HepG2 (cell line): ENCODE data around the gene PLD1. TPM values are rescaled to one million over a fixed set of nuclear protein-coding genes. Genes with fewer than 3 reads are reported as not detected.

Experiments used
- CEBPB ChIP-seq: IDR thresholded peaks from 2 replicates; pipeline ENCODE4 v1.6.1; 2011; ENCODE audit warnings: low read depth, low read length, improper control_type of control experiment, borderline replicate concordance
- ETV6 ChIP-seq: sonication (generic); formaldehyde crosslinking; conservative IDR thresholded peaks from 2 replicates; pipeline ENCODE4 v1.4.0; 2020; ENCODE audit warnings: missing genetic modification reagents
- EZH2 ChIP-seq: conservative IDR thresholded peaks from 2 replicates; pipeline ENCODE4 v1.6.1; 2012; ENCODE audit warnings: mild to moderate bottlenecking, low read depth, low read length, moderate library complexity
- FOXM1 ChIP-seq: sonication (generic); formaldehyde crosslinking; IDR thresholded peaks from 2 replicates; pipeline ENCODE4 v1.5.0; 2020; ENCODE audit warnings: missing genetic modification reagents
- GATAD2A ChIP-seq: IDR thresholded peaks from 2 replicates; pipeline ENCODE4 v1.6.1; 2016
- HIVEP1 ChIP-seq: sonication (generic); formaldehyde crosslinking; IDR thresholded peaks from 2 replicates; pipeline ENCODE4 v1.4.0; 2020; ENCODE audit warnings: mild to moderate bottlenecking, missing genetic modification reagents
- KLF15 ChIP-seq: sonication (generic); formaldehyde crosslinking; IDR thresholded peaks from 2 replicates; pipeline ENCODE4 v1.8.1; 2023; ENCODE audit warnings: borderline replicate concordance, mild to moderate bottlenecking, inconsistent platforms, missing genetic modification reagents, mixed read lengths
- NFATC3 ChIP-seq: sonication (generic); formaldehyde crosslinking; IDR thresholded peaks from 2 replicates; pipeline ENCODE4 v1.5.1; 2020; ENCODE audit warnings: mild to moderate bottlenecking, missing genetic modification reagents
- NR3C1 ChIP-seq: sonication (generic); formaldehyde crosslinking; IDR thresholded peaks from 2 replicates; pipeline ENCODE4 v1.4.0; 2020; ENCODE audit warnings: missing genetic modification reagents
- POGK ChIP-seq: sonication (generic); formaldehyde crosslinking; conservative IDR thresholded peaks from 2 replicates; pipeline ENCODE4 v1.8.0; 2022; ENCODE audit warnings: mild to moderate bottlenecking, moderate library complexity, missing genetic modification reagents
- POGZ ChIP-seq: sonication (generic); formaldehyde crosslinking; IDR thresholded peaks from 2 replicates; pipeline ENCODE4 v1.4.0; 2020; ENCODE audit warnings: mild to moderate bottlenecking, missing genetic modification reagents
- PRPF4 ChIP-seq: fragments of 200-400 bp; formaldehyde crosslinking; IDR thresholded peaks from 2 replicates; pipeline ENCODE4 v1.6.1; 2016; ENCODE audit warnings: low read length, low read depth; ENCODE audit not compliant: poor library complexity, severe bottlenecking
- RBAK ChIP-seq: sonication (generic); formaldehyde crosslinking; IDR thresholded peaks from 2 replicates; pipeline ENCODE4 v1.5.1; 2020; ENCODE audit warnings: mild to moderate bottlenecking, missing genetic modification reagents
- TFDP2 ChIP-seq: sonication (generic); formaldehyde crosslinking; IDR thresholded peaks from 2 replicates; pipeline ENCODE4 v1.4.0; 2020; ENCODE audit warnings: missing genetic modification reagents
- ZBTB25 ChIP-seq: IDR thresholded peaks from 2 replicates; pipeline ENCODE4 v1.6.1; 2018; ENCODE audit warnings: missing genetic modification reagents
- ZNF703 ChIP-seq: sonication (generic); formaldehyde crosslinking; IDR thresholded peaks from 2 replicates; pipeline ENCODE4 v1.5.1; 2020; ENCODE audit warnings: missing genetic modification reagents, mild to moderate bottlenecking, moderate library complexity, borderline replicate concordance
- ZNF841 ChIP-seq: sonication (generic); formaldehyde crosslinking; IDR thresholded peaks from 2 replicates; pipeline ENCODE4 v1.8.1; 2023; ENCODE audit warnings: missing genetic modification reagents, borderline replicate concordance
- ZSCAN21 ChIP-seq: sonication (generic); formaldehyde crosslinking; IDR thresholded peaks from 2 replicates; pipeline ENCODE4 v1.8.0; 2022; ENCODE audit warnings: mild to moderate bottlenecking, missing genetic modification reagents, moderate library complexity, borderline replicate concordance
- polyA plus RNA-seq, 8 experiments: library from polyadenylated mRNA; depleted of rRNA in 3 of 8; stranded (reverse) in 7 of 8; unstranded in 1 of 8; fragments of >200 nt; fragmentation: Illumina TruSeq in 4 of 8; extraction: Trizol in 4 of 8; gene quantifications; 2 replicates each; pipeline versions ENCODE4 v1.2.1 to v1.2.3, GENCODE V29; 2011 to 2016; ENCODE audit warnings: low read depth in 4 of 8, missing spikeins in 1 of 8, mixed read lengths in 1 of 8; ENCODE audit not compliant: insufficient read depth in 1 of 8
- total RNA-seq, 5 experiments: library from RNA; depleted of rRNA; stranded (reverse); fragments of >200 nt; fragmentation: Illumina TruSeq; extraction: Trizol; gene quantifications; 2 replicates each; pipeline ENCODE4 v1.2.3, GENCODE V29; 2016; ENCODE audit warnings: low read depth in 1 of 5
- TF ChIP-seq, protein P1 (sequence below): sonication (generic); formaldehyde crosslinking; IDR thresholded peaks from 2 replicates; pipeline ENCODE4 v1.4.0; 2020; ENCODE audit warnings: missing genetic modification reagents, low read depth, mild to moderate bottlenecking, borderline replicate concordance
- TF ChIP-seq, protein P2 (sequence below): sonication (generic); formaldehyde crosslinking; IDR thresholded peaks from 2 replicates; pipeline ENCODE4 v1.4.0; 2020; ENCODE audit warnings: missing genetic modification reagents
- TF ChIP-seq, protein P3 (sequence below): sonication (generic); formaldehyde crosslinking; IDR thresholded peaks from 2 replicates; pipeline ENCODE4 v1.4.0; 2020; ENCODE audit warnings: mild to moderate bottlenecking, missing genetic modification reagents

PLD1 gene
- total and polyA plus RNA-seq, 2 of the 13 experiments (the other 11 are each of a cell fraction or from before 2014, with no cell fraction given), result 27.1 to 59.4 TPM

GRCh38 chr3:171840811-171841619, 30.7 kb upstream of the PLD1 start (continued):
- TF ChIP-seq NFATC3 (CRISPR knock-in tag), result no peak
- no peak; the same call in 1 of the 2 replicates for TF ChIP-seq TFDP2 (CRISPR knock-in tag)
- no peak; the same call in 1 of the 2 replicates for TF ChIP-seq ZNF703 (CRISPR knock-in tag)
- TF ChIP-seq POGZ, result peak; percentile 79
- 0 out of 2 replicates have a peak, but pooled peaks have one; percentile 18 for TF ChIP-seq POGK (CRISPR knock-in tag)
- TF ChIP-seq, protein P1, sequence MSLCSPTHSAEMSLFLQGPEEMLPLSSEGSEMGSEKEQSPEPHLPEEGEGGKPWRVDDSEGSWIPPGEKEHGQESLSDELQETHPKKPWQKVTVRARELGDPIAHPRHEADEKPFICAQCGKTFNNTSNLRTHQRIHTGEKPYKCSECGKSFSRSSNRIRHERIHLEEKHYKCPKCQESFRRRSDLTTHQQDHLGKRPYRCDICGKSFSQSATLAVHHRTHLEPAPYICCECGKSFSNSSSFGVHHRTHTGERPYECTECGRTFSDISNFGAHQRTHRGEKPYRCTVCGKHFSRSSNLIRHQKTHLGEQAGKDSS (CRISPR knock-in tag), result no peak
- TF ChIP-seq ZSCAN21 (CRISPR knock-in tag), result no peak
- TF ChIP-seq RBAK, result no peak
- no peak for TF ChIP-seq EZH2
- TF ChIP-seq CEBPB, result peak; percentile 62; the same call in 1 of the 2 replicates
- peak; percentile 94 for TF ChIP-seq GATAD2A
- 0 out of 2 replicates have a peak, but pooled peaks have one; percentile 44 for TF ChIP-seq ZNF841 (CRISPR knock-in tag)
- TF ChIP-seq FOXM1 (CRISPR knock-in tag), result no peak
- no peak for TF ChIP-seq KLF15 (CRISPR knock-in tag)
- TF ChIP-seq, protein P2, sequence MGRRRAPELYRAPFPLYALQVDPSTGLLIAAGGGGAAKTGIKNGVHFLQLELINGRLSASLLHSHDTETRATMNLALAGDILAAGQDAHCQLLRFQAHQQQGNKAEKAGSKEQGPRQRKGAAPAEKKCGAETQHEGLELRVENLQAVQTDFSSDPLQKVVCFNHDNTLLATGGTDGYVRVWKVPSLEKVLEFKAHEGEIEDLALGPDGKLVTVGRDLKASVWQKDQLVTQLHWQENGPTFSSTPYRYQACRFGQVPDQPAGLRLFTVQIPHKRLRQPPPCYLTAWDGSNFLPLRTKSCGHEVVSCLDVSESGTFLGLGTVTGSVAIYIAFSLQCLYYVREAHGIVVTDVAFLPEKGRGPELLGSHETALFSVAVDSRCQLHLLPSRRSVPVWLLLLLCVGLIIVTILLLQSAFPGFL (CRISPR knock-in tag), result no peak
- TF ChIP-seq PRPF4, result peak; percentile 18
- no peak for TF ChIP-seq NR3C1 (CRISPR knock-in tag)
- no peak for TF ChIP-seq HIVEP1
- TF ChIP-seq ZBTB25, result peak; percentile 78; the same call in 1 of the 2 replicates
- no peak for TF ChIP-seq ETV6 (CRISPR knock-in tag)
- TF ChIP-seq, protein P3, sequence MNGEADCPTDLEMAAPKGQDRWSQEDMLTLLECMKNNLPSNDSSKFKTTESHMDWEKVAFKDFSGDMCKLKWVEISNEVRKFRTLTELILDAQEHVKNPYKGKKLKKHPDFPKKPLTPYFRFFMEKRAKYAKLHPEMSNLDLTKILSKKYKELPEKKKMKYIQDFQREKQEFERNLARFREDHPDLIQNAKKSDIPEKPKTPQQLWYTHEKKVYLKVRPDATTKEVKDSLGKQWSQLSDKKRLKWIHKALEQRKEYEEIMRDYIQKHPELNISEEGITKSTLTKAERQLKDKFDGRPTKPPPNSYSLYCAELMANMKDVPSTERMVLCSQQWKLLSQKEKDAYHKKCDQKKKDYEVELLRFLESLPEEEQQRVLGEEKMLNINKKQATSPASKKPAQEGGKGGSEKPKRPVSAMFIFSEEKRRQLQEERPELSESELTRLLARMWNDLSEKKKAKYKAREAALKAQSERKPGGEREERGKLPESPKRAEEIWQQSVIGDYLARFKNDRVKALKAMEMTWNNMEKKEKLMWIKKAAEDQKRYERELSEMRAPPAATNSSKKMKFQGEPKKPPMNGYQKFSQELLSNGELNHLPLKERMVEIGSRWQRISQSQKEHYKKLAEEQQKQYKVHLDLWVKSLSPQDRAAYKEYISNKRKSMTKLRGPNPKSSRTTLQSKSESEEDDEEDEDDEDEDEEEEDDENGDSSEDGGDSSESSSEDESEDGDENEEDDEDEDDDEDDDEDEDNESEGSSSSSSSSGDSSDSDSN (CRISPR knock-in tag), result no peak
